SK-N-DZ (cell line): ENCODE results near the gene AGAP1.
A peak's percentile ranks its signal among the peaks of the same experiment; 100 is the strongest.

Source experiments
- DNase-seq: peaks from one replicate; pipeline ENCODE4 v3.0.0-alpha.2; 2015; ENCODE audit warnings: low spot score

Gene AGAP1

DNA sequence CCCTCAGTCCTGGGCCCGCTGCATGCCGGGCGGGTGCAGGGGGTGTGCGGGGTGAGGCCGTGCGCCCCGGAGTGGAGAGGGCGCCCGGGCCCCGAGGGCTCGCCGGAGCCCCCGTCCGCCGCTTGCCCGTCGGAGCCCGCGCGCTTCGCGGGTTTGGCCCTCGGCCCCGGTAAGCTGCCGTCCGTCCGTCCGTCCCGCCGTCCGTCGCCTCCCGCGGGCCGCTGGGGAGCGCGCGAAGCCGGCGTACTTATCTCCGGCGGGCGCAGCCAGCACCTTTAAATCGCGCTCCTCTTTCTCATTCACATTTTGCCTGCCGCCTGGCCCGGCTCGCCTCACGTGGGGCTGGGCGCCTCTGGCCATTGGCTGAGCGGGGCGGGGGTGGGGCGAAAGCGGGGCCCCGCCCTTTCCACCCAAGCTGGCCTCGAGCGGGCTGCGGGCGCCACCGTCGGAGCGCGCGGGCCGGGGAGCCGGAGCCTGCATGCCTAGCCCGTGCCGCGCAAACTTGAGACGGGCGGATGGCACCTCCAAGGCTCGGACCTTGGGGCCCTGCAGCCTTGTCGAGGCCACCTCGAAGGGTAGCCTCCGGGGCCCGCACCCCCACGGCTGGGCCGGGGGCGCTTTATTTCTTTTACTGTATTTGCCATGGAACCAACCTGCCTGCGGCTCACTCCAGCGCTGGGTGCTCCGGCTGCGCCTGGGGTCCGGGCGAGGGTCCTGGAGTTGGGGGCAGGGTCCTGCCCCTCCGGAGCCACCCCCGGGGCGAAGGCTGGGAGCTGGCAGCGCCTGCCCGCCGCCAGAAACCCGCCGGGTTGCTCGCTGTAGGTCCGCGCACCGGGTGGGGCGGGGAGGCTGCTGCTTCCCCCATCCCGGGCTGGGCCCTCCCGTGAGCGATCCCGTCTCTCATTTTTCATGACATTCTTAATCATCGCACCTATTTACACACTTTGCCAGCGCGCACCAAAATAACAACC lies 674.6 kb downstream of the AGAP1 start, which contains the start of gene GBX2:
GBX2 (minus strand) TSS at position 277 of the 971 bp plus-strand sequence. CDS start 415 bp downstream, outside the sequence.
- peak; percentile 75 for DNase-seq

DNA sequence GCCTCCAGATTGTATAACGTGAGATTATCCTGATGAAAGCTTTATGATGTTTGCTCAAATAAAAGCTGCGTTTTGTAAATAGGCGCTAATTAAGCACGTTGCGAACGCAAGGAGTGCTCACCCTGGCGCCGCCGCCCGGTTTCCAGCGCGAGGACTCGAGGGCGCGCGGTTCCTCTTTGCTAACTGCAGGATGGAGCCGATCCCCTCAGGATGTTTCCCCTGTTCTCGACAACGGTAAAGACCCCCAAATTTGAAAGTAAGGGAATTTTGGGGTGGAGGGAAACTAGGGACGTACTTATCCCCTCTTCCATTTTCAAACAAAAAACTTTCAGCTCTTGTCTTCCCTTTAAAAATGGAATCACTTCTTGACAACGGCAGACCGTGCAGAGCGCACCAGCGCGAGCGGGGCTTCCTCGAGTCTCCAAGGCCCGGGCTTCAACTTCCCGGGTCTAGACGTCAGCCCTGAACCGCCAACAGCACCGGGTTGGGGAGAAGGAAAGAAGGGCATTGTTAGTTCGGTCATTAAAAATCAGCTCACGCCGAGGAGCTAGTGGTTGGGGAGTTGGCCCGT lies 675.4 kb downstream of the AGAP1 start:
- no peak for DNase-seq

DNA sequence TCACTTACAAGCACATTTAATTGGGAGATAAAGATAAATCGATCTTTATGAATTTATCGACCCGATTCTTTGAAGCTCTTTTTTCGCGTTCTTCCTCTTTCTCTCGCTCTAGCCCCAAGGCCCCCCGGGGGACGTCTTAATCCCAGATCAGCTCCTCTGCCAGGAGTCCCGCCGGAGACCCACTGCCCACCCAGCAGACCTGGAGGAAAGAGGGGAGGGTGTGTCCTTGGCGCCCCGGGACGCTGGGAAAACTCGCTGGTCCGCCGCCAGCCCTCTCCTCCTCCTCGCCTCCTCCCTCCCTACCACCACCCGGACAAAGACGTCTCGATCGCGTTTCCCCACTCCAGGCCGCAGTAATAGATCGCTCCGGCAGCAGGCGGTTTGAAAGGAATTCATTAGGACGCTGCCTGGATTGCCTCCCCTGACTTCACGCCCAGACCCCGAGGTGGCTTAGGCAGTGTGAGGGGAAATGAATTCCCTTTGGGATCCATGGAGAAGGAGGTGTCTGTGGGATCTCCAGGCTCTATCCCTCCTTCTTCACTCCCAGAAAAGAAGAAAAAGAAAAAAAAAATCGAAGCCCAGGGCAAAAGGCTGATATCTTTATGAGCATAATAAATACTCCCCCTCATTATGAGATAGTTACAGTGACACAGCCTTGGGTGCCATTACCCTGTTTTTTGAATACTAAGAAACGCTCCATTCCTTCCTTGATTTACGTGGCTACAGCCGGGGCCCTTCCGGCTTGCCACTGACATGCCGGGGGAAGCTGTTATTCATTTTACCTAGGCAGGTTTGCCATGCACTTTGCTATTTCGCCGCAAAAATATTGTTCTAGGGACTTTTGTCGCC lies 676.1 kb downstream of the AGAP1 start:
- no peak for DNase-seq

DNA sequence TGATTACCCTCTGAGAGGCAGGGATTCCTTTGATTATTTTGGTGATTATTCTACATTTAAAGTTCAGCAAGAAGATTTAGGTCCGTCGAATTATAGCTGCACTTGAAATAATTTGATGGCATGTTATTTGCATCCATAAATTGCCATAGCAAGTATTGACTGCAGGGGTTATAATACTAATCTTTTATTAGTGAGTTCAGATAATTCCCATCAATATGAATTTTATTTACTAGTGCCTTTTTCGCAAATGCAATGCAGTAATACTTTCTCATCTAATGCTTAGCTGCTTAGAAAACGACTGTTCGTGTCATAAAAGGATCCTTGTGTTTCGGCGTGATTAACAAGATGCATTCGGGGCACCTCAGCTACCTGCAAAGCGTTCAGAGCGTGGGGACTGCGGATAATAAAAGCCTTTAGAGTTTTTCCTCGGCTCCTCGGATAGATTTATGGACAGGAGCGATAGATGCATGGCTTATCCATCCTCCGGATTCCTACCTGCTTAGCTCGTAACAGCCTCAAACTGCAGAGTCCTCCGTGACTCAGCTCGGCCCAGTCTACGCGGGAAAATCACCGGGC lies 676.8 kb downstream of the AGAP1 start:
- no peak for DNase-seq

DNA sequence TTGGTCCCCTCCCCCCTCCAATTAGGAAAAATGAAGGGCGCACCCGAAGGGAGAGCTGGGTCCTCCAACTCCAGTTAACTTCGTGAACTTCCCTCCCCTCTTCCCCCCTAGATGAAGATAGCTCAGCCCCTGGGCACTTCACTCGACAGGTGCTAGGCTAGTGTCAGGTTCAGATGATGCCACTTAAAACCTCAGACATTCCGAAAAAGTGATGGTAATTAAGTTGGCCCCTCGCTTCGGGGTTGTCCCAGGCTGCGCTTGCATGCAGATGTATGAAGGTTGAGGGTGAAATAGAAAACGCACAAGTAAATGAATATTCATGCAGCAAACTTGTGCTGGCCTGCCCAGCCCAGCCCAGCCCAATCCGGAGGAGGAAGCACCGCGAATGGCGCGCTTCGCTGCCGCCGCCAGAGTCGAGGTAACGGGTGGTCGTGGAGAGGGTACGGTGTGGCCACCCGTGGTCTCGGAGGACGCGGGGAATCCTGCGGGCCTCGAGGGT lies 677.4 kb downstream of the AGAP1 start:
- no peak for DNase-seq

DNA sequence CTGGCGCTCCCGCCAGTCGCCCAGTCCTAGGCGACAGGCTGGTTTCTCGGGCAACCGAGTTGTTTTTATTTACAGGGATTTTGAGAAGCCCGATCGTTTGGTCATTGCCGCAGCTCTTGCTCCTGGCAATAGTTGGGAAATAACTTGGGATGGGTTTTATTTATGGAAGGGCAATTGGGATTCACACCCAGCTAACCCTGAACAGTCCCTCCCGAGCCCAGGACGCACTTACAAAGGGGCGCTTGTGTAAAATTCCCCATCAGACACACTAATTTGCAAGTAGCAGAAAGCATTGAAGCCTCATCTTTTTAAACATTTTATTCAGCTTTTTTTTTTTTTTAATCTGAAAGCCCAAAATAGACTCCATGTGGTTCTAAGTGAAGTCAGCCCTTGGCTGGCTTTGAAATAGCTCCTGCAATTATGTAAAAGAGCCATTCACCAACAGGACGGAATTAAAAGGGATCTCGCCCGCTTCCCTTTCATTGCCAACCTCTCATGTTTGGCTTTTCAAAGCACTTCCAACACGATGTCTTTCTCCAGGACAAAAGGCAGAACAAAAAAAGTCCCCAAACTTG lies 677.9 kb downstream of the AGAP1 start:
- DNase-seq, result no peak

DNA sequence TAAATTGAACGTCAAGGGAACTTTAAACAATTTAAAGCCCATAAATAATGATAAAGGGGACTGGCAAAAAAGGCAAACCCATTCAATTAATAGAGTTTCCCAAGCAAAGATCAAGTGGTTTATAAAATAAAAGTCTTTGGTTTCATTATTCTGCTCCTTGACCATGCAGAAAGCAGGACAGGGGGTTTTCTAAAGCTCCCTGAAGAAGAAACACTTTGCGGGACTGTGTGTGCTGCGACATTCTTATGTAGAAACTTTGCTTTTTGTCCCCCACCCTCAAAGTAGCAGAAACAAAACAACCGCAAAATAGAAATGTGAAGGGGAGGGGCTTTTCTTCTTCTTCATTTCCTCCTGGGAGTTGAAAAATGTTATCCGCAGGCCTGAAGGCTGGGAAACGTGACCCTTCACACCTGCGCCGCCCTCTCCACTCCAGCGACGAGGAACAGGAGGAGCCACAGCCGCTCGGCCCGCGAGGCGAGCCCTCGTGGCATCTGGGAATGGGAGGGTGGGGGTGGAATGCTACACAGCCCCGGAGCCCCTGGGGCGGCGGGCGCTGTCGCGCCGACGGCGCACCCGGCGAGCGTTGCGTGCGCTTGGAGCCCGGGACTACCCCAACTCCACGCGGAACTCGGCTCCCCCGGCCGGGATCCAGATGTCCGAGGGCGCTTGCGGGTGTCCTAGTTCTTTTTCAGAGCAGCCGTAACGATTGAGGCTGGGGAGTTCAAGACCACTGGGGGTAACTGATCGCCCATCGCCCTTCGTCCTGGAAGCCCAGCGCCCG lies 678.6 kb downstream of the AGAP1 start:
- no peak for DNase-seq

DNA sequence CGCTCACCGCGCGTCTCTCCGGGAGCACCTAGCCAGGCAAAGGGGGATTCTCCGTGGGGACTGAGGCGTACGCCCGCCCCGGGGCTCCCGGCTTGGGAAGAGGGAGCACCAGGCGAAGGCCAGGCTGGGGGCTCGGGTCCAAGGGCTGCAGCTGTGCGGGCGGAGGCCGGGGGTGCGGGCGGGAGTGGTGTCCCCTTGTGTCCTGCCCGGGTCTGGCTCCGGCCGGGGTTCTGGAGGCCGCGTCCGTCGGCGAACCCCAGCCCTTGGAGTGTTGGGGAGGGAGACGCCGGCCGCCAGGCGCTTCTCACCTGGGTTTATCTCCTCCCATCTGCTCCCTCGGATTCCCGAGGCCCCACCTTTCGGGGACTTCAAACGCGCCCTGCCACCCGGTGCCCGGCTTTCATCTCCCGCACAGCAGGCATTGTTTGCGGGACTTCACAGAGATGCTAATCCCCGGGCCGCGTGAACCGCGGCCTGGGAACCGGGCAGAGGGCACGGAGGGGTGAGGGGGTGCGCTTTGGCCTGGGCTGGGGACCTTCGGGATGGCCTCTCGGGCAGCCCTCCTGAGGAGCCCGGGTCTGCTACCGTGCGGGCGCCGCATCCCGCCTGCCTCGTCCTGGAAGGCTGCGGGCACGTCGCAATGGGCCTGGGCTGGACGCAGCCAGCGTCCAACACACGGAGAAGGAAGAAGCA lies 679.3 kb downstream of the AGAP1 start:
- DNase-seq, result no peak

DNA sequence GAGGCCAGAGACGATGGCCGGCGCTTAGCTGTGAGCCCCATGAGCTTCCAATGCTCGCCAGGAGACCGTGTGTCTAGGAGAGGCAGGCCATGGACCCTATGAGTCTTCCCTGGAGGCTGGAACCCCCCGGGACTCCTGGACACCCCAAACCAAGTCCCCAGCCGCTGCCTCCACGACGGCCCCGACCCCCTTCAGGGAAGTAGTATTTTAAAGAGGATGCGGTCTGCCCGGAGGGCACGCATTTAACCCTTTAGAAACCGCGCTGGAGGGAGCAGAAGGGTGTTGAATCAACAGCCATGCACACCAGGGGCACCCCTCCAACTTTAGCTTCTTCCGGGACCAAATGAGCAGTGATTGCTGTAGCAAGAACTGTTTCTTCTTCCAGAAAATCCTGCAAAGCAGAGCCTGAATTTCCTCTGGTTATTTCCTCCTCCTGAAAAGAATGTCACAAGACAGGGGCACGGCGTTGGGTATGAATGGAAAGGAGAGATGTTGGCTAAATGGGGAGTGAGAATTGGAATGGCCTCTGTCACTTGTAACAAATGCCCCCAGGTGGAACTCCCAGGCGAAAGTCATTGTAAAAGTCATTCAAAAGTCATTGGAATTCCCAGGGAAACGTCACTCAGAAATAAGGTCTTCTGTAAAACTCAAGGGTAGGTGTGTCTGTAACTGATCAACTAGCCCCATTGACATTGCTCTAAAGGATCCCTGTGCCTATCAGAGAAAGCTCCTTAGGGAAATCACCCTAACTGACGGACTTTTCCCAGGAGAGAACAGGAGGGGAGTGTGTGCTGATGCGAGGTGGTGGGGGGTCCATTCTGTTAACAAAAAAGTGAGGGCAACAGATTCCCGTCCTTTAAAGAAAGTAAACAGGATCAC lies 680.1 kb downstream of the AGAP1 start:
- no peak for DNase-seq

DNA sequence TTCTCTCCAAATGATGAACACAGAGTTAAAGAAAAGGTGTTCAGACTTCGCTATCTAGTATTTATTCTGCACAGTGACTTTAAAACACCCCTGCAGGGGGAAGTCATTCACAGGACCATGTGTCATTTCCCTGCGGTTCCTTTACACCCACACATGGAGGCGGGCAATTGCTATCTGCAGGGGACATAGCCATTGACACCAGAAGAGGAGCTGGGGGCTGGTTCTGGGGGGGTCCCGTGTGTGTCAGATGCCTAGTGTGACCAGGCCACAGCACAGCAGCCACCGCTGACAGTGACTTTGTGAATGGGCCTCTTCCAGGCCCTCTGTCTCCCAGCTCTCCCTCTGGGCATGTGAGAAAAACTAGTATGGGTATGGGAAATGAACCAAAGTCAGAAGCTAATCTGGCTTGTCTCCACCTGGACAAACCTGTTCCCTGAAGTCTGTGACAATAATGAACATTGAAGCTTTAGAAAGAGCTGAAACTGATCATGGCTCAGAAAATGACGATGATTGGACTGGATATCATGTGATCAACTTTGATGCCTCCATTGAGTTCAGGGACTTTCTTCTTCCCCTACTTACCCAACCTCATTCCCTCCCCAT lies 681.8 kb downstream of the AGAP1 start:
- no peak for DNase-seq

DNA sequence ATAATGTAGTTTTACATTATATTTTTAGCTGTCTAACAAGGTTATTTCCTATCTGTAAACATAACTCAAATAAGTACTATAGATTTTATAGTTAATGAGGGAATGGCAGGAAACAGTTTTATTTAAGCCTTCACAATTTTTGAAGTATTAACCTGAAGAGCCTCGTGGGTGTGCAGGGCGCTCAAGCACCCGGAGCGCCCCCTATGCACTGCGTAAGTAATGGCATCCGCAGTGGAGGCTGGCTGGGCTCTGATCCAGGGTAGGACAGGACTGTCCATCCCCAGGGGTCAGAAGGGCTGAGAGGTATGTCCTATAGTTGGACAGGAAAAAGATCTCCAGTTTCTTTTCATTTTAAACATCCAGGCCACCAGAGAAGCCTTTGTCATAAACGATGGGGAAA lies 682.6 kb downstream of the AGAP1 start:
- no peak for DNase-seq

DNA sequence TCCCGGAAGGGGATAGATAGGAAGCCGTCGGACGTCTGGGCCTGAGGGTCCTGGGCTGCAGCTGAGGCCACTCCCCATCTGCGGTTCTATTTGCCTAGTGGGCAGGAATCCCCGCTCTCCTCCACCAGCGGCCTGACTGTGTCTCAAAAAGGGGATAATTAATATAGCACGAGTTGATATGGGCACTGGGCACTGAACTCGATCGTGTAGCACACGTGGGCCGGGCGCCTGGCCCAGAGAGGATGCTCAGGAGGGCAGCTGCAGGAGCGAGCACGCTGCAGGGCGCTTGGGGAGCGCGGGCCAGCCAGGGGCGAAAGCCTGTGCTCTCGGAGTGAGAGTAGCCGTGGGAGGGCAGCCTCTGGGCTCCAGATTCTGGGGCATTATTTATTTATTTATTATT lies 683.1 kb downstream of the AGAP1 start:
- no peak for DNase-seq

DNA sequence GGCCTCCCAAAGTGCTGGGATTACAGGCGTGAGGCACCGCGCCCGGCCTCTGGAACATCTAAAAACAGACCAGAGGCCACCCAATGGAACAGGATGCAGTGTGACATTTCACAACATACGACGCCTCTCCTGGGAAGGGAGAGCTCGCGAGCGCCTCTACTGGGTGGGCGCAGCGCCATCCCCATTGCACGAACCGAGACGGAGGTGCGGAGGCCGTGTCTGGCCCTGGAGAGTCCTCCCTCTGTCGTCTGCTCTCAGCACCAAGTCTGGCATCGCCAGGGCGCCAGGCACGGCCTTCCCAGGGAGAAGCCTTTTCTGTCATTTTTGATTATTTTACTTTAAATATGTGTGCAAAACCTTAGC lies 683.7 kb downstream of the AGAP1 start:
- DNase-seq, result peak; percentile 73

DNA sequence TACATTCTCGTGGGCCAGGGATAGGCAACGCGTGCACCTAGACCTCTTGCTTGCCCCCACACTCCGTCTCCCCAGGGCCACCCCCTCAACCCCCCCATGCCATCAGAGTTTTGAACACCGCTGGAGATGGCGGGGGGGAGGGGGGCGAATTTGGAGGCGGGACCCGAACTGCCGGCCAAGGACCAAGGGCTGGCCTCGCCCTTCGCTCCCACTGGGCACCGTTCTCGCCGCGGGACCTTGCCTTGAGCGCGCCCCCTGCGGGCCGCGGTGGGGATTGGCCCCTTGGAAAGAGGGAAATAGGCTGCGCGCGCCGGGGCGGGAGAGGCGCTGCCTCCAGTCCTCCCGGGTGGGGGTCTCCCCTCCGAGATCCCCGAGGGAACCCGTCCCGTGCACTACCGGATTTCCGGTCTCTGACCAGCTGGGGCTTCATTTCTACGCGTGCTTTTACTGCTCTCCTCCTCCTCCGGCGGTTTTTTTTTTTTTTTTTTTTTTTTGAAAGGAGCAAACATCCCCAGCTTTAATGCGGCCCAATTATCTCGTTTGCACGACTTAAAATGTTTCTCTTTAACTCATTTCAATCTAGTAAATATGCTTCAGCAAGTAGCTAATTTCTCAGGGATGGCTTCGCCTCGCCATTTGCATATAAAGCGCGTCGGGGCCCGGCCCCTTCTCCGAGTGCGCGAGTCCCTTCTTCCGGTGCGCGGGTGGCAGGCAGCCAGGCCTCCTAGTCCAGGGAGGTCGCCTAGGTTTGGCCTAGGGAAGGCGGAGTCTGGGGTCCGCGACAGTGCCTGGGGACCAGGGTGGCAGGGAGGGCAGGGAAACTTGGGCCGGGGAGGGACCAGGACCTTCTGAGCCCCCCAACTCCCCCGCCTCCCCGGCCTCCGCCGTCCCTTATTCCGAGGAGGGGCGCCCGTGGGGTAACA lies 684.4 kb downstream of the AGAP1 start:
- peak; percentile 83 for DNase-seq

DNA sequence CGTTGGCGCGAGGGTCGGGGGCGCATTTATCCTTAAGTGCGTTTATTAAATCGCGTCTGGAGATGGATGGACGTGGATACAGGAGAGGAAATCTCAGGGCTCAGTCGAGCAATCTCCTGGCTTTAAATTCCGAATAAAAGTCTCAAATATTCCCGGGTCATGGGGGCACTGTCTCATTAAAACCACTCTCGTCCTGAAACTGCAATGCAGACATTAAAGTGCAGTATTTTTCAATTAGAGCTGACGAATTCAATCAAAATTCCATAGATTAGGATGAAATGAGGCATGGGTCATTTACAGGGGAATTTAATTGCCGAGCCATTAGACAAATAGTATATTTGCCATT lies 685.0 kb downstream of the AGAP1 start:
- DNase-seq, result peak; percentile 65

DNA sequence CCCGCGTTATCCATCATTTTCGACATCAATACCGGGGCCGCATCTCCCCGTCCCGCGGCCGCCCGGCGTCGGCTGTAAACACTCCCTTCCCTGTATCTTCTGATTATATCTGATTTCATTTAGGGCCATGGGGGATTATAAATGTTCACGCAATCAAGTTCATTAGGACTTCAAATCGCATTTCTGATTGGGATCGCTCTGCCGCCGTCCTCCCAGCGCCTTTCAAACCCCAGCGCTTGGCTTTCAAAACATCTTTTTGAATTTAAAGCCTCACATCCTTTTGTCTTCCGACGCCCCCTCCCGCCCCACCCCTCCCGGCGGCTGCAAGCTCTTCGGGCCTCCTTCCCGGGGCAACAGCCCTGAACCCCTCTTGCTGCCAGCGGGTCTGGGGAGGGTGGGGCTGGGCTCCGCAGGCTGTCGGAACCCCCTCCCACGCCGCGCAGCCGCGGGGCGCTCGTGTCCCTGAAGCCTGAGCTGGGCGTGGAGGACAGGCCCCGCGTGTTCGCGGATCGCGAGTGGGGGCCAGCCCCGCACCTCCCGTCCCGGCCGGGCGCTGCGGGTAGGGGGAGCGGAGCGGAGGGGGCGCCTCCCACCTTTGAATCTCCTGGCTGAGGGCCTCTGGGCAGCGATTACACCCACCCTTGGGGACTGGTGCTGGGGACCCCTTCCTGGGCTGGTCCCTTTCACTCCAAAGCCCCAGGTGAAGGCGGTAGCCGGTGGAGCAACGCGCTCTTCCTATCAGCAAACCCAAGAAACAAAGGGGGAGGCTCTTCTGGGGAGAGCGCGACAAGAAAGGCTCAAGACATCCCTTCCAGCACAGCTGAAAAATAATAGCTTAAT lies 685.6 kb downstream of the AGAP1 start:
- peak; percentile 59 for DNase-seq
